Endothelial cell of umbilical vein (primary cell): ENCODE results near the gene PHLPP2.

Experiments
- FOS ChIP-seq: IDR thresholded peaks from 2 replicates; pipeline ENCODE4 v1.6.1; 2011; ENCODE audit warnings: mild to moderate bottlenecking, low read length, moderate library complexity, borderline replicate concordance; ENCODE audit not compliant: insufficient read depth
- GATA2 ChIP-seq: IDR thresholded peaks from 2 replicates; pipeline ENCODE4 v1.7.0; 2011; ENCODE audit warnings: low read depth, mild to moderate bottlenecking, moderate library complexity, mixed read lengths, low read length; ENCODE audit not compliant: insufficient read length, insufficient read depth
- POLR2A ChIP-seq: IDR thresholded peaks from 2 replicates; pipeline ENCODE4 v1.6.1; 2012; ENCODE audit warnings: low read depth, mild to moderate bottlenecking, control low read depth, low read length
- POLR2AphosphoS5 ChIP-seq: IDR thresholded peaks from 2 replicates; pipeline ENCODE4 v1.6.1; 2012; ENCODE audit warnings: low read depth, mild to moderate bottlenecking, control low read depth, low read length, moderate library complexity; ENCODE audit not compliant: insufficient read depth
- TF ChIP-seq, protein P1 (sequence below), 2 donors: IDR thresholded peaks; 1 replicate in 1 of 2; 2 replicates in 1 of 2; pipeline ENCODE4 v1.5.1; 2011; ENCODE audit warnings: low read length in 2 of 2, mild to moderate bottlenecking in 2 of 2, moderate library complexity in 2 of 2, control low read depth in 1 of 2, inconsistent platforms in 1 of 2, low read depth in 1 of 2; ENCODE audit not compliant: insufficient read depth in 1 of 2; ENCODE audit errors: extremely low read depth in 1 of 2

DNA sequence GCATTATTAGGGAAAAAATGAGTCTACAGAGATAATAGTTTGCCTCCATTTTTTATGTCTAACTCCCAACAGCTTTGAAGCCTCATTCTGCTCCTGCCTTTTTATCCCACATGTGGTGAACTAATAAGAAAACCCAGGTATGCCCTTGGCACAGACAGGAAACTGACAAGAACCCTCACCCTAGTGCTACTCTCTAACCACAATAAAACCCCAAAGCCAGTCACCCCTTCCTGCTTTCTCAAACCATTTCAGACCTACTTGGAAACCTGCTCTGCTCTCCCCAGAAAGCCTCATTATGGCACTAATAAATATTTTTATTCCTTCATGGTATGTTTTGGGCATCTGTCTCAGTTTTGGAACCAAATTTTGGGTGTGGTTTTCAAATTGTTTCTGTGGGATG, 102.4 kb downstream of the PHLPP2 start:
- no peak for TF ChIP-seq POLR2A
- TF ChIP-seq FOS: no peak
- TF ChIP-seq, protein P1, sequence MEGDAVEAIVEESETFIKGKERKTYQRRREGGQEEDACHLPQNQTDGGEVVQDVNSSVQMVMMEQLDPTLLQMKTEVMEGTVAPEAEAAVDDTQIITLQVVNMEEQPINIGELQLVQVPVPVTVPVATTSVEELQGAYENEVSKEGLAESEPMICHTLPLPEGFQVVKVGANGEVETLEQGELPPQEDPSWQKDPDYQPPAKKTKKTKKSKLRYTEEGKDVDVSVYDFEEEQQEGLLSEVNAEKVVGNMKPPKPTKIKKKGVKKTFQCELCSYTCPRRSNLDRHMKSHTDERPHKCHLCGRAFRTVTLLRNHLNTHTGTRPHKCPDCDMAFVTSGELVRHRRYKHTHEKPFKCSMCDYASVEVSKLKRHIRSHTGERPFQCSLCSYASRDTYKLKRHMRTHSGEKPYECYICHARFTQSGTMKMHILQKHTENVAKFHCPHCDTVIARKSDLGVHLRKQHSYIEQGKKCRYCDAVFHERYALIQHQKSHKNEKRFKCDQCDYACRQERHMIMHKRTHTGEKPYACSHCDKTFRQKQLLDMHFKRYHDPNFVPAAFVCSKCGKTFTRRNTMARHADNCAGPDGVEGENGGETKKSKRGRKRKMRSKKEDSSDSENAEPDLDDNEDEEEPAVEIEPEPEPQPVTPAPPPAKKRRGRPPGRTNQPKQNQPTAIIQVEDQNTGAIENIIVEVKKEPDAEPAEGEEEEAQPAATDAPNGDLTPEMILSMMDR (IDR thresholded peaks at IDR 0.05; ENCODE audit: extremely low read depth in 1 of 2, insufficient read depth in 1 of 2, low read depth in 1 of 2, low read length in 2 of 2): no peak
- TF ChIP-seq GATA2: no peak
- no peak for TF ChIP-seq POLR2AphosphoS5
